ENCODE results near the gene ENOX1.

The ENOX1 gene

GRCh38 chr13:43299374-43299773 is 487.4 kb downstream of the ENOX1 start:
- DNase-seq = no peak

GRCh38 chr13:43298816-43299215 is 488.0 kb downstream of the ENOX1 start:
- no peak for DNase-seq

- DNase-seq = no peak
Observed at GRCh38 chr13:43297967-43298678, 488.6 kb downstream of the ENOX1 start.

- peak; percentile 58 for DNase-seq
Observed at GRCh38 chr13:43295825-43296564, 490.8 kb downstream of the ENOX1 start.

GRCh38 chr13:43295321-43295720 is 491.5 kb downstream of the ENOX1 start:
- DNase-seq = no peak

- DNase-seq = no peak
Observed at GRCh38 chr13:43294412-43294811, 492.4 kb downstream of the ENOX1 start.

- DNase-seq = no peak
Observed at GRCh38 chr13:43293986-43294385, 492.8 kb downstream of the ENOX1 start.

- DNase-seq = no peak
Observed at GRCh38 chr13:43293561-43293960, 493.2 kb downstream of the ENOX1 start.

- no peak for DNase-seq
Observed at GRCh38 chr13:43293008-43293407, 493.8 kb downstream of the ENOX1 start.

GRCh38 chr13:43291287-43292060 is 495.3 kb downstream of the ENOX1 start:
- no peak for DNase-seq

- no peak for DNase-seq
Observed at GRCh38 chr13:43289470-43290255, 497.1 kb downstream of the ENOX1 start.

- no peak for DNase-seq
Observed at GRCh38 chr13:43286751-43287150, 500.0 kb downstream of the ENOX1 start.

GRCh38 chr13:43285933-43286597 is 500.7 kb downstream of the ENOX1 start:
- DNase-seq = peak; percentile 77

- DNase-seq = no peak
Observed at GRCh38 chr13:43284162-43284561, 502.6 kb downstream of the ENOX1 start.

GRCh38 chr13:43279696-43280095 is 507.1 kb downstream of the ENOX1 start:
- no peak for DNase-seq

GRCh38 chr13:43278127-43278526 is 508.6 kb downstream of the ENOX1 start:
- DNase-seq = no peak

GRCh38 chr13:43277142-43277541 is 509.6 kb downstream of the ENOX1 start:
- no peak for DNase-seq

- no peak for DNase-seq
Observed at GRCh38 chr13:43274881-43275280, 511.9 kb downstream of the ENOX1 start.

GRCh38 chr13:43273362-43273761 is 513.4 kb downstream of the ENOX1 start:
- no peak for DNase-seq

- DNase-seq = no peak
Observed at GRCh38 chr13:43272851-43273250, 513.9 kb downstream of the ENOX1 start.

GRCh38 chr13:43271152-43271551 is 515.6 kb downstream of the ENOX1 start:
- DNase-seq = no peak

GRCh38 chr13:43270130-43270830 is 516.5 kb downstream of the ENOX1 start:
- no peak for DNase-seq
